K562 (cell line): ENCODE measurements around the gene PACSIN3.
A peak's percentile ranks its signal among the peaks of the same experiment; 100 is the strongest.

Source experiments
- C11orf30 ChIP-seq: fragments of 450-650 bp; IDR thresholded peaks from 2 replicates; pipeline ENCODE4 v1.6.1; 2016; ENCODE audit warnings: low read depth, mild to moderate bottlenecking
- ETV1 ChIP-seq: fragments of 450-650 bp; conservative IDR thresholded peaks from 2 replicates; pipeline ENCODE4 v1.6.1; 2016; ENCODE audit warnings: missing genetic modification characterization, control low read depth, low read depth, missing compliant biosample characterization
- EZH2 ChIP-seq: IDR thresholded peaks from 2 replicates; pipeline ENCODE4 v1.6.1; 2012; ENCODE audit warnings: low read depth, mild to moderate bottlenecking, inconsistent platforms, low read length, borderline replicate concordance
- PHF20 ChIP-seq: fragments of 450-650 bp; IDR thresholded peaks from 2 replicates; pipeline ENCODE4 v1.6.1; 2018; ENCODE audit not compliant: partially characterized antibody
- POLR2A ChIP-seq: fragments of 450-650 bp; conservative IDR thresholded peaks from 2 replicates; pipeline ENCODE4 v1.6.1; 2016
- ZNF592 ChIP-seq: fragments of 450-650 bp; IDR thresholded peaks from 2 replicates; pipeline ENCODE4 v1.6.1; 2017; ENCODE audit warnings: antibody characterized with exemption, mild to moderate bottlenecking

- TF ChIP-seq ETV1 (tag) (no peak), EZH2 (no peak), ZNF592 (0 out of 2 replicates have a peak, but pooled peaks have one; percentile 26), C11orf30 (no peak), POLR2A (no peak), PHF20 (no peak)
These were observed at the start of gene PACSIN3 for GRCh38 chr11:47186076-47186699.
